Measurements from ENCODE around the gene THOC1.

Gene THOC1

GRCh38 chr18:286515-287310 is 18.9 kb upstream of the THOC1 start:
- DNase-seq (ENCODE audit: low read depth, low spot score) = no peak
- ChIA-PET POLR2A (no interaction called here), CTCF (interaction anchor here (0.6 to 11.8 kb wide), 7 partner anchors 12 to 553 kb away, joined by 3 to 242 read pairs (median 3); no protein-coding TSS in a partner anchor)
- H3K4me3 ChIP-seq (ENCODE audit: low read depth, low read length) = no peak overlapping the region
- TF ChIP-seq, protein P1, sequence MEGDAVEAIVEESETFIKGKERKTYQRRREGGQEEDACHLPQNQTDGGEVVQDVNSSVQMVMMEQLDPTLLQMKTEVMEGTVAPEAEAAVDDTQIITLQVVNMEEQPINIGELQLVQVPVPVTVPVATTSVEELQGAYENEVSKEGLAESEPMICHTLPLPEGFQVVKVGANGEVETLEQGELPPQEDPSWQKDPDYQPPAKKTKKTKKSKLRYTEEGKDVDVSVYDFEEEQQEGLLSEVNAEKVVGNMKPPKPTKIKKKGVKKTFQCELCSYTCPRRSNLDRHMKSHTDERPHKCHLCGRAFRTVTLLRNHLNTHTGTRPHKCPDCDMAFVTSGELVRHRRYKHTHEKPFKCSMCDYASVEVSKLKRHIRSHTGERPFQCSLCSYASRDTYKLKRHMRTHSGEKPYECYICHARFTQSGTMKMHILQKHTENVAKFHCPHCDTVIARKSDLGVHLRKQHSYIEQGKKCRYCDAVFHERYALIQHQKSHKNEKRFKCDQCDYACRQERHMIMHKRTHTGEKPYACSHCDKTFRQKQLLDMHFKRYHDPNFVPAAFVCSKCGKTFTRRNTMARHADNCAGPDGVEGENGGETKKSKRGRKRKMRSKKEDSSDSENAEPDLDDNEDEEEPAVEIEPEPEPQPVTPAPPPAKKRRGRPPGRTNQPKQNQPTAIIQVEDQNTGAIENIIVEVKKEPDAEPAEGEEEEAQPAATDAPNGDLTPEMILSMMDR (IDR thresholded peaks at IDR 0.05; ENCODE audit: insufficient read depth, low read length, missing control alignments) = peak; percentile 50

GRCh38 chr18:285817-286216 is 18.0 kb upstream of the THOC1 start:
- CTCF ChIA-PET = interaction anchor here (11.8 kb wide), 1 partner anchor 333 kb away, joined by 242 read pairs; no protein-coding TSS in a partner anchor
- no peak overlapping the region for H3K4me3 ChIP-seq (ENCODE audit: low read depth, low read length)
- POLR2A ChIA-PET = no interaction called here
- TF ChIP-seq, protein P1 (IDR thresholded peaks at IDR 0.05; ENCODE audit: insufficient read depth, low read length, missing control alignments) = no peak
- DNase-seq (ENCODE audit: low read depth, low spot score) = no peak

DNA sequence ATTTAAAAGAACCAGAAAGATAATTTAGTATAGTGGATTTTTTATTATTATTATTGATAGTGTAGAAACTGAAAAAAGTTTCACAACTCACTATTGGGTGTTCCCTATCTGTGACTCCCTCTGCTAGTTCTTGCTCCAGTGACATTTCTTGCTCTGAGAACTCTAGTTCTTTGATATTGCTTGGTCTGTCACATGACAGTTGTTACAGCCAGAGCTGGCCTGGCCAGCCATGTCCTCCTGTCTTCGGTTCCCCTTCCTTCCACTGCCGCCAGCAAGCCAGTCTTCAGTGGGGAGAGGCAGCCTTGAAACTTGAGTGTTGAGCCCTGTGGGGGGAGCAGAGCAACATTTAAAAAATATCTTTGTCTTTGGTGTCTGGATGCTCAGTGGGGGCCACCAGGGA is 7.6 kb upstream of the THOC1 start:
- DNase-seq (ENCODE audit: low read depth, low spot score) = no peak
- POLR2A ChIA-PET = no interaction called here
- TF ChIP-seq, protein P1 (IDR thresholded peaks at IDR 0.05; ENCODE audit: insufficient read depth, low read length, missing control alignments) = no peak
- CTCF ChIA-PET = no interaction called here
- no peak overlapping the region for H3K4me3 ChIP-seq (ENCODE audit: low read depth, low read length)

DNA sequence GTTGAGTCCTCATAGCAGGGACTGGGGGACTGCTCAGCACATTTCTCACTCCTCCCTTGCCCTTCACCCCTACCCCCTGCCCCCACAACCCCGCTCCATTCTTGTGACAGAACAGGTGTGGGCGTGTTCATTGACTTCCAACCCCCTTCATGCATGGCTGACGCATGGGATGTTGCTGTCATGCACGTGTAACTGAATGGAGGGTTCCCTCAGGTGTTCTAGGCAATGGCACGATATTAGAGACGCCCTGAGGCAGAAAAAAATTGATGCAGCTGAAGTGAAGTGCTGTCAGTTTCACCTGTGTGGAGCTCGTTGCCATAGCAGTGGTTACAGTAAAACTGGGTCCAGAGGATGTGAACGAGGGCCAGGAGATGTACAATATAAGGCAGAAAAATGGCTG is 6.5 kb upstream of the THOC1 start:
- TF ChIP-seq, protein P1 (IDR thresholded peaks at IDR 0.05; ENCODE audit: insufficient read depth, low read length, missing control alignments) = no peak
- no peak for DNase-seq (ENCODE audit: low read depth, low spot score)
- H3K4me3 ChIP-seq (ENCODE audit: low read depth, low read length) = no peak overlapping the region
- POLR2A ChIA-PET = no interaction called here
- CTCF ChIA-PET = no interaction called here

DNA sequence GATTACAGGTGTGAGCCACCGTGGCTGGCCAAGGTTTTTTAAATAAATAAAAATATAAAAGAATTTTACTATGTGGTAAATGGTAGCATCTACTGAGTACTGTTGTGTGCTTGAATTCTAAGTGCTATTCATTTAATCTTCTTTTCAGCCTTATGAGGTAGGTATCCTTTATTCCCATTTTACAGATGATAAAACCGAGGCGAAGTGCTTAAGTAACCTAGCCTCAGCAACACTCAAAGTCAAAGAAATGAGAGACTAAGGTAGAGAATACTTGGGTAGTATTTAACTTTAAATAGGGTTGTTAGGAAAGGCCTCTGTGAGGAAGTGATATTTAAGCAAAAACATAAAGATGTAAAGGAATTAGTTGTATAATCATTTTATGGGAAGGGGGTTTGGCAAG is 5.7 kb upstream of the THOC1 start:
- H3K4me3 ChIP-seq (ENCODE audit: low read depth, low read length) = no peak overlapping the region
- POLR2A ChIA-PET = no interaction called here
- TF ChIP-seq, protein P1 (IDR thresholded peaks at IDR 0.05; ENCODE audit: insufficient read depth, low read length, missing control alignments) = no peak
- no peak for DNase-seq (ENCODE audit: low read depth, low spot score)
- CTCF ChIA-PET = no interaction called here

- ChIA-PET POLR2A (no interaction called here), CTCF (no interaction called here)
- H3K4me3 ChIP-seq (ENCODE audit: low read depth, low read length) = no peak overlapping the region
- DNase-seq (ENCODE audit: low read depth, low spot score) = no peak
- TF ChIP-seq, protein P1 (IDR thresholded peaks at IDR 0.05; ENCODE audit: insufficient read depth, low read length, missing control alignments) = no peak
Observed at GRCh38 chr18:272650-273049, 4.8 kb upstream of the THOC1 start.

Measured in AG04449 (cell line).